GM23338 (cell line): Measurements from ENCODE around the gene FHDC1. TPM values are rescaled to one million over a fixed set of nuclear protein-coding genes. Genes with fewer than 3 reads are reported as not detected.

ENCODE experiments used
- ATAC-seq: fragments of 200-7000 bp; cut with Tn5 transposase; 3 replicates; pipeline ENCODE4 v1.9.1; 2020
- DNase-seq: peaks from one replicate; pipeline ENCODE4 v3.0.0-alpha.2; 2015; ENCODE audit warnings: low spot score
- H2AFZ ChIP-seq: fragments of 200-600 bp; sonication (generic); 2 replicates; pipeline ENCODE4 v1.8.0; 2016; ENCODE audit warnings: antibody characterized with exemption, mild to moderate bottlenecking, moderate library complexity
- H3F3A ChIP-seq: fragments of 200-600 bp; sonication (generic); replicated peaks from 2 replicates; pipeline ENCODE4 v1.8.0; 2017; ENCODE audit warnings: antibody characterized with exemption, mixed run types, low read depth
- H3K27ac ChIP-seq: fragments of 200-600 bp; sonication (generic); 2 replicates; pipeline ENCODE4 v1.6.1; 2016; ENCODE audit warnings: low read depth
- H3K27me3 ChIP-seq: fragments of 200-600 bp; sonication (generic); 2 replicates; pipeline ENCODE4 v1.8.0; 2016; ENCODE audit warnings: mild to moderate bottlenecking, mixed run types, moderate library complexity; ENCODE audit not compliant: insufficient read depth
- H3K36me3 ChIP-seq: fragments of 200-600 bp; sonication (generic); 2 replicates; pipeline ENCODE4 v1.8.0; 2016; ENCODE audit warnings: mild to moderate bottlenecking; ENCODE audit not compliant: insufficient read depth
- H3K4me1 ChIP-seq: fragments of 200-600 bp; sonication (generic); 2 replicates; pipeline ENCODE4 v1.8.0; 2016; ENCODE audit warnings: mild to moderate bottlenecking, moderate library complexity; ENCODE audit not compliant: insufficient read depth
- H3K4me2 ChIP-seq: fragments of 200-600 bp; sonication (generic); 2 replicates; pipeline ENCODE4 v1.7.1; 2017; ENCODE audit warnings: mixed run types
- H3K4me3 ChIP-seq: fragments of 200-600 bp; sonication (generic); 2 replicates; pipeline ENCODE4 v1.6.1; 2016; ENCODE audit warnings: mixed run types
- H3K79me2 ChIP-seq: fragments of 200-600 bp; sonication (generic); replicated peaks from 2 replicates; pipeline ENCODE4 v1.8.0; 2017; ENCODE audit warnings: mild to moderate bottlenecking; ENCODE audit not compliant: insufficient read depth
- H3K9me2 ChIP-seq: fragments of 200-600 bp; sonication (generic); 2 replicates; pipeline ENCODE4 v1.8.0; 2017; ENCODE audit not compliant: insufficient read depth
- H4K20me1 ChIP-seq: fragments of 200-600 bp; sonication (generic); replicated peaks from 2 replicates; pipeline ENCODE4 v1.8.0; 2017; ENCODE audit warnings: mild to moderate bottlenecking; ENCODE audit not compliant: insufficient read depth
- H3K27ac Mint-ChIP-seq: 2 replicates; pipeline ENCODE4 v1.8.0; 2020; ENCODE audit warnings: inconsistent platforms, mild to moderate bottlenecking, moderate library complexity, mixed read lengths
- H3K27me3 Mint-ChIP-seq: 3 replicates; pipeline ENCODE4 v1.8.0; 2022; ENCODE audit warnings: low read depth, mild to moderate bottlenecking, moderate library complexity, mixed read lengths, inconsistent platforms; ENCODE audit not compliant: insufficient read depth, poor library complexity
- H3K36me3 Mint-ChIP-seq: 3 replicates; pipeline ENCODE4 v1.8.0; 2021; ENCODE audit warnings: low read depth, mild to moderate bottlenecking, inconsistent platforms, moderate library complexity, mixed read lengths
- H3K4me1 Mint-ChIP-seq: 3 replicates; pipeline ENCODE4 v1.8.0; 2020; ENCODE audit warnings: mild to moderate bottlenecking, inconsistent platforms, mixed read lengths
- H3K4me3 Mint-ChIP-seq: 3 replicates; pipeline ENCODE4 v1.8.0; 2021; ENCODE audit warnings: moderate library complexity, mild to moderate bottlenecking, inconsistent platforms, mixed read lengths
- H3K9me3 Mint-ChIP-seq: 3 replicates; pipeline ENCODE4 v1.8.0; 2020; ENCODE audit warnings: moderate library complexity, mild to moderate bottlenecking, inconsistent platforms, mixed read lengths
- CREB1 ChIP-seq: fragments of 250-450 bp; sonication (Bioruptor Pico); IDR thresholded peaks from 2 replicates; pipeline ENCODE4 v1.5.0; 2020; ENCODE audit warnings: low read depth, mild to moderate bottlenecking, moderate library complexity
- ETS1 ChIP-seq: IDR thresholded peaks from 2 replicates; pipeline ENCODE4 v1.6.1; 2016; ENCODE audit warnings: antibody characterized with exemption
- EZH2phosphoT487 ChIP-seq: fragments of 200-600 bp; sonication (generic); IDR thresholded peaks from one replicate; pipeline ENCODE4 v1.8.1; 2018; ENCODE audit warnings: antibody characterized with exemption; ENCODE audit not compliant: unreplicated experiment
- NANOG ChIP-seq: IDR thresholded peaks from 2 replicates; pipeline ENCODE4 v1.6.1; 2016; ENCODE audit warnings: antibody characterized with exemption, borderline replicate concordance
- POLR2AphosphoS5 ChIP-seq: IDR thresholded peaks from 2 replicates; pipeline ENCODE4 v1.6.1; 2016; ENCODE audit warnings: antibody characterized with exemption, low read depth
- REST ChIP-seq: IDR thresholded peaks from one replicate; pipeline ENCODE4 v1.6.1; 2018; ENCODE audit warnings: antibody characterized with exemption; ENCODE audit not compliant: unreplicated experiment
- ZNF114 ChIP-seq: fragments of 250-450 bp; sonication (Bioruptor Pico); IDR thresholded peaks from 2 replicates; pipeline ENCODE4 v1.5.0; 2020; ENCODE audit warnings: mild to moderate bottlenecking, moderate library complexity
- polyA plus RNA-seq: library from polyadenylated mRNA; unstranded; fragments of >200 nt; fragmentation: Nextera tagmentation; extraction: Ambion mirVana; gene quantifications from 2 replicates; pipeline ENCODE4 v1.2.1, GENCODE V29; 2016
- total RNA-seq: library from RNA; depleted of rRNA; stranded (reverse); fragments of >200 nt; shearing (Covaris generic); gene quantifications from 2 replicates; pipeline ENCODE4 v1.2.3, GENCODE V29; 2014

The FHDC1 gene
- total and polyA plus RNA-seq, 2 experiments from 2014 or later: 9.5 to 22.8 TPM

GRCh38 chr4:152917543-152918395 lies 18.4 kb upstream of the FHDC1 start:
- Histone ChIP-seq H3K27me3 (no peaks in the 10 kb centered on the region), H4K20me1 (no peaks in the 10 kb centered on the region), H3K9me2 (no peaks in the 10 kb centered on the region), H3K4me2 (no peak overlapping the region), H3K4me1 (no peaks in the 10 kb centered on the region), H3K36me3 (peaks cover 27% of the 10 kb centered on the region), H3K79me2 (no peaks in the 10 kb centered on the region), H2AFZ (no peak overlapping the region), H3K27ac (no peak overlapping the region), H3F3A (no peaks in the 10 kb centered on the region), H3K4me3 (no peak overlapping the region)
- no peak for DNase-seq
- TF ChIP-seq ZNF114: no peak
- no peak for TF ChIP-seq NANOG
- TF ChIP-seq EZH2phosphoT487: no peak
- Mint-ChIP-seq H3K4me3 (no peak overlapping the region), H3K36me3 (peaks cover 43% of the 10 kb centered on the region), H3K27me3 (peaks cover 5% of the 10 kb centered on the region), H3K4me1 (no peaks in the 10 kb centered on the region), H3K27ac (no peak overlapping the region), H3K9me3 (peaks cover 41% of the 10 kb centered on the region)
- ATAC-seq: no peak

GRCh38 chr4:152919826-152920225 lies 16.3 kb upstream of the FHDC1 start:
- Histone ChIP-seq H3F3A (no peaks in the 10 kb centered on the region), H2AFZ (no peak overlapping the region), H3K4me2 (no peak overlapping the region), H3K79me2 (no peaks in the 10 kb centered on the region), H4K20me1 (no peaks in the 10 kb centered on the region), H3K36me3 (peaks cover 27% of the 10 kb centered on the region), H3K4me1 (no peaks in the 10 kb centered on the region), H3K9me2 (no peaks in the 10 kb centered on the region), H3K4me3 (no peak overlapping the region), H3K27ac (no peak overlapping the region), H3K27me3 (no peaks in the 10 kb centered on the region)
- Mint-ChIP-seq H3K4me1 (no peaks in the 10 kb centered on the region), H3K27me3 (peaks cover 5% of the 10 kb centered on the region), H3K9me3 (peaks cover 41% of the 10 kb centered on the region), H3K36me3 (peaks cover 45% of the 10 kb centered on the region), H3K27ac (no peak overlapping the region), H3K4me3 (no peak overlapping the region)
- no peak for TF ChIP-seq REST
- no peak for TF ChIP-seq CREB1 (CRISPR knock-in tag)
- TF ChIP-seq POLR2AphosphoS5: no peak
- TF ChIP-seq NANOG: no peak
- no peak for TF ChIP-seq ETS1
- DNase-seq: no peak
- ATAC-seq: no peak
